Stimulated activated CD4-positive, alpha-beta T cell treated with anti-CD3 and anti-CD28 coated beads, Interleukin-15, amount 100 ng/mL, for 48 hours (primary cell): ENCODE results near the gene CDR2L.

ENCODE experiments used
- DNase-seq, 2 donors: peaks; one replicate each; pipeline ENCODE4 v3.0.0-alpha.2; 2020; ENCODE audit warnings: low read depth in 2 of 2

Gene CDR2L

DNA sequence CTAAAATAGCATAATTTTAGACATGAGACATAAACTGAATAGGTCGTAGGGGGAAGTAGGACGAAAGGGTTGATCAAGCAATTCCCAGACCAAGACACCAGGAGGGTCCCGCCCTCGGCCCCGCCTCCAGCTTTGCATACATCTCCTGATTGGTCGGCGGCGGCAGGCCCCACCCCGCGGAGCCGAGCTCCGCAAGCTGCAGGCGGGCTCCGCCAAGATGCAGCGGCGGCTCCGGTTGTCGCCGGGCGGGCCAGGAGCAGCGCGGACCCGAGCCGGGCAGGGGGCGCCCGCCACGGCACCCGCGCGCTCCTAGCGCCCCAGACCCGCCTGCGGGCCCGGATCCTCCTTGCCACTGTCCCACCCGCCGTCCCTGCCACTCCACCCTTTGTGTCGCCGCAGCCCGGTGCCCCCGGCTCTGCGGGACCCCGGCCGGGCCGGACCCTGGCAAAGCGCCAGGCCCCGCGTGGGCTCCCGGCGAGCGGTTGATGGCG lies at the start of gene CDR2L:
Gene CDR2L (plus strand): TSS at position 215 of the 491 bp plus-strand sequence. CDS start 412 bp downstream, outside the sequence.
- DNase-seq = peak; percentile 79 to 90

DNA sequence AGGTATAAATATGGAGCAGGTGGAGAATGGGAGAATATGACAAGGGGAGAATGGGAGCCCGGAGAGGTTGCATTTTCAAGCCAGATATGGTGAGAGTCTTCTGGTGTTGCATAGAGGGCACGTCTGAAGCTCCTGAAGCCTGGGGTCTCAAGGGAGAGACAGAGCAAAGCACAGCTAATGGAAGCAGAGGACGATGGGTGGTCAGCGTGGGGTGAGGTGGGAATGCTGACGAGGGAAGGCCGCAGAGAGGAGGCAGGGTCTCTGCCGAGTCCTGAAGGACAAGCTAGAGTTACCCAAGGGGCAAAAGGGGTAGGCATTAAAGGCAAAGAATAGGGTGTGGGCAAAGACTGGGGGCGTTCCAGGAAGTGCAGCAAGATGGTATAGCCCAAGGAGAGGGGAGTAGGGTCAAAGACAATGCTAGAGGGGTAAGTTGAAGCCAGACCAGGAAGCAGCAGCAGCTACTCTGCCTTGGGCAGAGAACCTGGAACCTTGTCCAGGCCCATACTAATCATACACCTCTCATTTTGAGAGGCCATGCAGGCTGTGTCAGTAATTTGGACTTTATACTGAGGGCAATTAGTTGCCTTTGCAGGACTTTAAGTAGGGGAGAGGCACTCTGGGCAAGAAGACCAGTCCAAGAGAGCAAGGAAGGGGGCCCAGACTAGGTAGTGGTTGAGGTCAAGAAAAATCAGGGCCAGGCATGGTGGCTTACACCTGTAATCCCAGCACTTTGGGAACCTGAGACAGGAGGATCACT lies 49.1 kb upstream of the CDR2L start:
- no peak for DNase-seq

DNA sequence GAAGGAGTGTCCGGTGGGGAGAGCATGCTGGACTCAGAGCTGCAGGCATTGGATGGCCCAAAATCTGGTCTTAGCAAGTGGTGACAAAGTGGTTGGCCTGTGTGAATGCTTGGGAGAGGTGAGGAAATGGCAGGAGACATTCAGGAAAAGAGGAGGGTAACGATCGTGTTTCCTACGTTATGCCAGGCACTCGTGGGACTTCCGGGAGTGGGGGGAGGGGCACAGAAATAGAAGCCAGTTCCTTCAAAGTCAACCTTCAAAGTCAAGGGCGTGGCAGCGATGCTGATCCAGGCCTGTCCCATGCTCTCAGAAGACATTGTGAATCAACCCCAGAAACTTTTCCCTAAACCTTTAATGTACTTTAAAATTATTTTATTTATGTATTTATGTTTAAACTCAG lies 47.9 kb upstream of the CDR2L start:
- DNase-seq = no peak

DNA sequence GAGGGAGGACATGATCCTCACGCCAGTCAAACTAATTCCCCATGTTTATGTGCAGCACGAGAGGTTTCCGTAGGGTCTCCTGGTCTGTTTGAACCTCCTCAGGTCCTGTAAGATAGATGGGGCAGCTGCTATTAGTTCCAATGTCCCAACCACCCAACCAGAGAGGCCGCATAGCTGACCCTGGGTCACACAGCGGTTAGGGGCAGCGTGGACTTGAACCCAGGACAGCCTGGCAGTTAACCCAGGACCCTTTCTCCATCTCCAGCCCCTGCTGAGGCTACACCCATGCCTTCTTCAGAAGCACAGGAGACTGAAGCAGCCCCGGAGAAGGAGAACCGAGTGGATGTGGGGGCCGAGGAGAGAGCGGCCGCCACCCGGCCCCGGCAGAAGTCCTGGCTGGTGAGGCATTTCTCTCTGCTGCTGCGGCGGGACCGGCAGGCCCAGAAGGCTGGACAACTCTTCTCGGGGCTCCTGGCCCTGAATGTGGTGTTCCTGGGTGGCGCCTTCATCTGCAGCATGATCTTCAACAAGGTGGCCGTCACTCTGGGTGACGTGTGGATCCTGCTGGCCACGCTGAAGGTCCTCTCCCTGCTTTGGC lies 46.2 kb upstream of the CDR2L start:
- DNase-seq = no peak

DNA sequence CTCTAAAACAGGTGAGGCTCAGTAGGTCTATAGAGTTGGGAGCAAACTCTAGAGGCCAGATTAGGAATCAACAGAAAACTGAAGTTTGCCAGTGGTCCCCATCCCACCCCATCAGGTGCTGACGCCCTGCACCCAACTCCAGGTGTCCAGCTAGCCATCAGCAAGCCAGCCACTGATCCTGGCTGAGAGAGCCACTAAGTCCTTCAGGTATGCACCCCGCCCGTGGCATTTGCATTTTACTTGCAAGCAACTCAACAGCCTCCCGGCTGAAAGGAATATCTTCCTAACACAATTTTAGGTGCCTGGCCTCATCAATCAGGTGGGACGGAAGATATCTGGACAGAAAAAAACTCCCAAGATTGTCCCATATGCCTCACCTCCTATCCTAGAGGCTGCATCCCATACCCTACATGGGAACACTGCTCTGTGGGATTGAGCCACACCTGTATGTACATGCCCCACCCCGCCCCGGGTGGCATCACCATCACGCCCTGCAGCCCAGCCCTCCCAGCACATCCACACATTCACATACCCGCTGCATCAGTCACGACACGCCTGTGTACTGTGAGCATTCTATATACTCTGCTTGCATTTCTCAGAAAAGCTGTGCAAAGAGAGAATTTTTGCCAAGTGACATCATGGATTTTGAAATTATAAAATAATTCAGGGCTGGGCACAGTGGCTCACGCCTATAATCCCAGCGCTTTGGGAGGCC lies 43.5 kb upstream of the CDR2L start:
- no peak for DNase-seq

DNA sequence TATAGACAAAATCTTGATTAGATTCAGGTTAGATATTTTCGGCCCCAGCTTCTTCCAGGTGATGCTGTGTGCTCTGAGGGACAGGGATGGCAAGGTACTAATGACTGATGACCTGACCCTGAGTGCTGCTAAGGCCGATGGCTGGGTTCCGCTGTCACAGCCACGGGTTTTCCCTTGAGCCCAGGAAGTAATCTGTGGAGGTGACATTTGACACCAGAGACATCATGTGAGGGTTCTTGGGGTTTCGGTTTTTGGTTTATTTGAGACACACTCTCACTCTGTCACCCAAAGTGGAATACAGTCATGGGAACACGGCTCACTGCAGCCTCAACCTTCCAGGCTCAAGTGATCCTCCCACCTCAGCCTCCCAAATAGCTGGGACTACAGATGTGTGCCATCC lies 41.9 kb upstream of the CDR2L start:
- no peak for DNase-seq

DNA sequence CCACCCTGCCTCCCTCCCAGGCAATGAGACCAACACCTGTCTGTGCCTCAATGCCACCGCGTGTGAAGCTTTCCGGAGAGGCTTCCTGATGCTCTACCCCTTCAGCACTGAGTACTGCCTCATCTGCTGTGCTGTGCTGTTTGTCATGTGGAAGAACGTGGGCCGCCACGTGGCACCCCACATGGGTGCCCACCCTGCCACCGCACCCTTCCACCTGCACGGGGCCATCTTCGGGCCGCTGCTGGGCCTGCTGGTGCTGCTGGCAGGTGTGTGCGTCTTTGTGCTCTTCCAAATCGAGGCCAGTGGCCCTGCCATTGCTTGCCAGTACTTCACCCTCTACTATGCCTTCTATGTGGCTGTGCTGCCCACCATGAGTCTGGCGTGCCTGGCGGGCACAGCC lies 40.8 kb upstream of the CDR2L start:
- DNase-seq = no peak

DNA sequence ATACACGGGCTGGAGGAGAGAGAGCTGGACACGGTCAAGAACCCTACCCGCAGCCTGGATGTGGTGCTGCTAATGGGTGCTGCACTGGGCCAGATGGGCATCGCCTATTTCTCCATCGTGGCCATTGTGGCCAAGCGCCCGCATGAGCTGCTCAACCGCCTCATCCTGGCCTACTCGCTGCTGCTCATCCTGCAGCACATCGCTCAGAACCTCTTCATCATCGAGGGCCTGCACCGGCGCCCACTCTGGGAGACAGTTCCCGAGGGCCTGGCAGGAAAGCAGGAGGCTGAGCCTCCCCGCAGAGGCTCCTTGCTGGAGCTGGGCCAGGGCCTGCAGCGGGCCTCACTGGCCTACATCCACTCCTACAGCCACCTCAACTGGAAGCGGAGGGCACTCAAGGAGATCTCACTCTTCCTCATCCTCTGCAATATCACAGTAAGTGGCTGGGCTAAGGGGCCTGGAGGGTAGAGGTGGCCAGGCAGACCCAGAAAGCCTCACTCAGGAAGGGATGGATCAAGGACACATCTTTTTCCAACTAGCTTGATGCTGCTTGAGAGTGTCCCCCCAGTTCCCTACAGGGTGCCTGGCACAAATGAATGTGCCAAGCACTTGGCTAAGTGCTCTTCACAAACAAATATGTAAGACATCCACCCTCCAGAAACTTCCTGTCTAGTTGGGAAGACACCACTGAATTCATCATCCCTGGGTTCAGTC lies 40.2 kb upstream of the CDR2L start:
- DNase-seq = no peak

DNA sequence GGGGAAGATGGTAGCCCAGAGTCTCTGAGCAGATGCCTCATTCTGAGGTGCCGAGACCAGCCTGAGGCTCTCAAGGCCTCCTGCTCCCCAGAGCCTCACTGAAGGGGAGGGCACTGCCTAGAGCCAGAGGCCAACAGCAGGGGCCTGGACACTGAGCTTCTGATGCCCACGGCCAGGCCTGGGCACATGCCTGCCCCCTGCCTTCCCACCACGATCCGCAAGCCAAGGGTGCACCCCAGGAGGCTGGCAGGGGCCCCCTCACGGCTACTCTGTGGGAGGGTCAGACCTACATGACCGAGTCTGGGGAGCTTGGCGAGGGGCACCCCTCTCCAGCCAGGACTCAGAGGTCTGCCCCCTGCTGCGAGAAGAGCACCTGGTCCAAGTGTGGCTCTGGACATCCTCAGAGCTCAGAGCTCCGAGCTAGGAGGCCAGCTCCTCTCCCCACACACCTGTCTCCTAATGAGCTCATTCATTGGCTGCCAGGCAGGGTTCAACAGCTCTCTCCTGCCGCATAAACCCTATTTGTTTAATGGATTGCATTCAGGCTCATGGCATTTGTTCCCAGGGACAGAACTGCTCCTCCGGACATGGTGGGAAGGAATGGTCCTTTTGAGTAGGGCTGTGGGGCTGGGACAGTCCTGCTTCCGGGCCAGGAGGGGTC lies 37.8 kb upstream of the CDR2L start:
- DNase-seq = no peak

DNA sequence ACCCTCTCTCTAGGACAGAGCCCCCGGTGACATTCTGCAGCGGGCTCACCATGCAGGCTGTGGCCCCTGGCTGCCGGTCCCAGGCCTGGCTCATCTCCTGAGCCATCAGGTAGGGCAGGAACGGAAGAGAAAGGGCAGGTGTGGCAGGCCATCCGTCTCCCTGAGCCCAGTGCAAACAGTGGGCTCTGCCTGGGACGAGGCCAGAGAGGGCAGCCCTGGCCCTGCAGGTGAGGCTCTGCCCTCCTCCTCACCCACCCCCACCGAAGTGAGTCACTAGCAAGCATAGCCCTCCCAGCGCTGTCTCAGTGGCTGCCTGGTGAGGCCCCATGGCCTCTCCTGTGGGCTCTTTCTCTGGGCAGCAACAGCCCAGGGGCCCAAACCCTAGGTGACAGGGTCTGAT lies 37.2 kb upstream of the CDR2L start:
- no peak for DNase-seq

DNA sequence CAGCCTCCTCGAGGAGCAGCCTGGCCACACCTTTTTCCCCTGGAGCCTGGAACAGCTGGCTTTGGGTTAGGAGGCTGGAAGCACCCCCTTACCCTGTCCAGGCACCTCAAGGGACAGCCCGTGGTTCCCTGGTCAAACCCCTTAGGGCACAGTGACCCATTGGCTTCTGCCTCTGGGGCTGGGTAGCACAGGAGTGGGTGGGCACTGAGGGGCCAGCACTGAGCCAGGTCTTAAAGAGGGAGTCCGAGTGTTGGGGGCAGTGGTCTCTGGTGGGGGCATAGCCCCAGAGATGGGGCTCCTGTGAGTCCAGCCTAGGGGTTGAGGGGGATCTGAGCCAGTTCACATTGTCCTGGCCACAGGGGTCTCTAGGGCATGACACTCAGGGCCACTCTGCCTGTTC lies 36.4 kb upstream of the CDR2L start:
- no peak for DNase-seq

DNA sequence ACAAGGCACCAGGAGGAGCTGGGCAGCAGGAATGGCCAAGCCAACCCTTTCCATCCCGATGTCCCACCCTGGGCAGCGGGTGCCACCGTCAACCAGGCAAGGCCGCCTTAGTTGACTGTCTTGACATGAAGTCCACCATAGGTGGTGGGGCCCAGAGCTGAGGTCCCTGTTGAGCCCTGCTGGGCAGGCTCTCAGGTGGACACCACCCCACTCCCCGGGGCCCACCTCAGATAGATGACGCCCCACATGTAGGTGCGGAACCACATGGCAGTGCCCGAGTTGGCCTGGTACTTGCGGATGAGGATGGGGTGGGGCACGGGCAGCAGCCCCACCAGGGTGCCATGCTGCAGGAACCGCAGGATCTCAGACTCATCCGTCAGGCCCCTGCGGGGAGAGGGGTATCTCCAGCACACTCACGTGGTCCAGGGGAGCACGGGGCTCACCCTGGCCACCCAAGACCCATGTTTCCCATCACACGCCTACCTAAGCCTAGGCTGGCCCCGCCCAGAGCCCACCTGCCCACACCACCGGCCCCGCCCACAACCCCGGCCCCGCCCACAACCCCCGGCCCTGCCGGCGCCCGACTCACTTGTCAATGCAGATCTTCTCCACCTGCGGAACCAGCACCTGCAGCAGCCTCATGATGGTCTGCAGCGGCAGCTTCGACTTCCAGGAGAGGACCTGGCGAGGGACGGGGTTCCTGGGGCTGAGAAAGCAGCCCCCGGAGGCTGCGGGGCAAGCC lies 35.6 kb upstream of the CDR2L start:
- no peak for DNase-seq

DNA sequence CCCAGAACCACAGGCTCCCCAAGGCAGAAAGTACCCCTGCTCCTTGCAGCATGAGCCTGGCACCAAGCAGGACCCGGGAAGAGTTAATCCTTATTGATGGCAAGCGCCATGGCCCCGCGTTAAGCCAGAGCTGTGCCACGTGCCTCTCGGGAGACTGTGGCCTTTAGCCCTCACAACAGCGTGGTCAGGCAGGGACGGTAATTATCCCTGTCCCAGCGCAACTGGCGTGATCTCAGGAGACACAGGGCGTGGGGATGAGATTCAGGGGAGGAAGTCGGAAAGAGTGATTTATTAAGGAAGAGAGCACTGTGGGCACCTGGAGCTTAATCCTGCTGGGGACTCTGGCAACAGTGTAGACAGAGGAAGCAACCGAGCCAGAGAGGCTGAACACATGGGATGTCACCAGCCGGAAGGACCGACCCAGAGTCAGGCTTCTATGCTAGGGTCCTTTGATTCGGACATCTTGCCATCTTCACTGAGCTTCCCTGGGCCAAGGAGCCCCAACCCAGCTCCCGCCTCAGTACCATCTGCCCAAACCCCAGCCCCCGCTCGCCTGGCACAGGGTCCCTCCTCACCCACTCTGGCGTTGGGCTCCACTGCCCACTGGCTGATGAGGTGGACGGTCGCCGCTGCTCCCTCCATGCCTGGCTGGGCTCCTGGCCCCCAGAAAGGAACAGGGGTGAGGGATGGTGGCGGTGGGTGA lies 34.9 kb upstream of the CDR2L start:
- DNase-seq = no peak

DNA sequence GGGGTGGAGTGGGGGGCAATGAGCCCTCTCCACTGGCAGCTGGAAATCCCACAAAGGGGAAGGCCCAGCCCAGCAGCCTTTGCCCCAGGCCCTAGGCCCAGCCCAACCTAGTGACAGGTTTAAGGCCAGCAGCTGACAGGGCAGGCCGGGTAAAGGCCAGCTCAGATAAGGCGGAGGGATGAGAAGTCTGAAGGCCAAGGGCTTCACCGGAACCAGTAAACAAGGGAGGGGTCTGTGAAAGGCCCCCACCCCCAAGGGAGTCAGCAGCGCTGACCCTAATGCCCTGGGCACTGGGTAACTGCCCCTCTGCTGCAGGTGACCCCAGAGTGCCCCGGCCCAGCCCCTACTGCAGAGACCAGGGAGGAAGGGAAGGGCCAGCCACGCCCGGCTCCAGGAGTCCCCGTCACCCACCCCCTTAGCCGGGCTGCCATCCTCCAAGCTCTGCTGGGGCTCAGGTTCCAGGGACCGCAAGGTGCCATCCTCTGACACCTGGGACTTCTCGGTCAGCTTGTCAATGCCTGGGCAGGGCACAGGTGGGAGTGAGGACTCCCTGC lies 34.2 kb upstream of the CDR2L start:
- DNase-seq = no peak

DNA sequence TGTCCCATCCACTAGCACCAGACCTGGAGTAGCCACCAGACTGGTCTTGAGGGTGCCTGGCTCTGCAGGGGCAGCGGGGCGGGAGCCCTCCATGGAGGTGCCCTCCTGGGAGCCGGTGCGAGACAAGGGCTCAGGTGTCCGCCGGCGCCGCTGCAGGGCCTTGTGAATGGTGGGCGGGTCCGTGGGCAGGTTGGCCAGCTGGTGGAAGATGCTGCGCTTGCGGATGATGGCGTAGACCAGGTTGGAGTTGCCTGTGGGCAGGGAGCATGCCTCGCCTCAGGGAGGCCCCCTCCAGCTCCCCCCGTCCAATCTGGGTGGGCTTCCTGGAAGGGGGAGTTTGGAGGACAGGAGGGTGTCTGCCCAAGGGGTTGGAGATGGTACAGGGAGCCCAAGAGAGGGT lies 33.3 kb upstream of the CDR2L start:
- no peak for DNase-seq

DNA sequence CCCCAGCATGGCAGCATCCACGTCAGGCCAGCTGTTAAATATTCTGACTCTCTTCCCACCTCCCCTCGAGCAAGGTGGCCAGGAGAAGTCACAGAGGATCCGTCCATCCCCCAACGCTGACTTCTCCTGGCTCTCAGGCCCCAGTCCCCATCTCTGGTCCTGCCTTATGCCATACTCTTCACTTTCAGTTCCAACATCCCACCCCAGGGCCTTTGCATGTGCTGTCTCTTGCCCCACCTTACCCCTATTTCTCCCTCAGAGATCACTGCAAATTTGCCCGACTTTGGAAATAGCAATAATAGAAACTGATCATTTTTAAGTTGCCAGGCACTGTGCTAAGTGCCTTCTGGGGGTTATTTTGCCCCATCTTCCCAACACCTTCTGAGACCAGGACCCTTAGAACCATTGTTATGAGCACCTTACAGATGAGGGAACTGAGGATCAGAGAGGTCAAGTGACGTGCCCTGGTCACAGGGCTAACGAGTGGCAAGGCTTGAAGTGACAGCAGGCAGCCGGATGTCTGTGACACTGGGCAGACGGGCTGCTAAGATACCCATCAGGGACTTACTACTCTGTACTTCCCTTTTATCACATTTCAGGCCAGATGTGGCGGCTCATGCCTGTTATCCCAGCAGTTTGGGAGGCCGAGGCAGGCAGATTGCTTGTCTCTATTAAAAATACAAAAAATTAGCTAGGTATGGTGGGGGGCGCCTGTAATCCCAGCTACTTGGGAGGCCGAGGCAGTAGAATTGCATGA lies 32.6 kb upstream of the CDR2L start:
- DNase-seq = no peak

DNA sequence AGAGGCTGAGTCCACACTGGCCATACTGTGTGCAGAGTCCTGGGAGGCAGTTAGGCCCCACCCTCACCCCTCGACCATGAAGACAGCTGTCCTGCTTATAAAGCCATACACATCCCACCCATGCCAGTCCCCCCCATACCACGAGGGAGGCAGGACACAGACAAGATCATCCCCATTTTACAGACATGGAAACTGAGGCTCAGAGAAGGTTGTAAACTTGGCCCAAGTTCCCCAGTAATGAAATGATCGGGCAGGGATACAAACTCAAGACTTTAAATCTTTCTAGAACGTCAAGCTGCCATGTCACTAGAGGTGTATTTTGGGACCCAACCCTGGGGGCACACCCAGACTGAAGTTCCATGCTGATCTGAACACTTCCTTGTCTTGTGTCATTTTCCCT lies 31.3 kb upstream of the CDR2L start:
- DNase-seq = no peak

DNA sequence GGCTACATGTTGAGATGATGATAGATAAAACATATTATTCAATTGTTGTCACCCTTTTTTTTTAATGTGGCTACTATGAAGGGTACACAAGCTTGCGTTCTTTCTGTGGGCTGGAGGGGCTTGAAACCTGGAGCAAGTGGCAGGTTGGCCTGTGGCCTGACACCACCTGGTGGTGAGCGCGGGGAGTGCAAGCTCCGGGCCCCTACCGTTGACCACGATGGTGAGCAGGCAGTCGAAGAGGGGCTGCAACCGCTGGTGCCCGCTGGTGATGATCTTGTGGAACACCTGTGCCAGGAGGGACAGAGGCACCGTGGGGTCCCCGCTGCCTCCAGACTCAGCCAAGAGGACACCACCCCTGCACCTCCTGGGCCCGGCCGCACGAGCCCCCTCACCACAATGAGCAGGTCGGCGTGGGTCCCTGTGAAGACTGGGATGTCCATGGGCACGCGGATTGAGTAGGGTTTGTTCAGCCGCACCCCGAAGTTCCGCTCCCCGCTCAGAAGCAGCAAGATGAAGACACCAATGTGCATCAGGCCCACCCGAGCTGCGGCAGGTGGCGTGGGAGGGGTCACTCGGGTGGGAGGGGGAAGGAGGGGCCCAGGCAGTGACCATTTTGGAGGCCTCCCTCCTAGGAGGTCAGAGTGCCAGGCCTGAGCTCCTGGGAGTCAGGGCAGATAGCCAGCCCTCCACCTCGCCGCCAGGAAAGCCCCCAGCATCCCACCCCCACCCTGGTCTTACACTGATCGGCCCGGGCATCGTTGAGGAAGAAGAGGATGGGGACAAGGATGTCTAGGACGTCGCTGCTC lies 29.3 kb upstream of the CDR2L start:
- DNase-seq = peak; percentile 54 to 76
